Measurements from ENCODE around the gene RNASEL.

The RNASEL gene

DNA sequence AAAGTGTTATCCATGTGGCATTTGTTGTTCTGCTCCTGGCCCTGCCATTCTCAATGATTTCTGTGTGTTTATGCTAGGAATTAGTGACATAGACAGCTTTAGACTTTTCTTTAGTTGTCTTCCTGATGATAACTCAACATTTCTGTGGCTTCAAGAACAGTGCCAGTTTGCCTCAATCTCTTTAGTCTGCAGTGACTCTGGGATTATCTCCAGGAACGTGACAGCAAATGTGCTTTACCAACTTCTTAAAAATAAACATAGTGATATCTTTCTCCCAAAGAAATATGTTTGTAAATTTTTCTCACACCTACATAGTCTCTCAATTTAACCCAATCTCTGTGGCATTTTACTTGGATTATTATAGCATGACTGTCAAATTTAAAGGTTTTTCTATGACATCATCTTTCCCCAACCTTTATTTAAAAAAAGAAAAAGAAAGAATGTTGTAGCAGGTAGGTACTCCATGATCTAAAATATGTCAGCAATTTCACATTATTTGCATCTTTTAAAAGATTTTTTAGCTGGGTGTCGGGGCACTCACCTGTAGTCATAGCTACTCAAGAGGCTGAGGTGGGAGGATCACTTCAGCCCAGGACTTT is 24.6 kb downstream of the RNASEL start:
- no peak for DNase-seq (ENCODE audit: low read depth)
- TF ChIP-seq, protein P1, sequence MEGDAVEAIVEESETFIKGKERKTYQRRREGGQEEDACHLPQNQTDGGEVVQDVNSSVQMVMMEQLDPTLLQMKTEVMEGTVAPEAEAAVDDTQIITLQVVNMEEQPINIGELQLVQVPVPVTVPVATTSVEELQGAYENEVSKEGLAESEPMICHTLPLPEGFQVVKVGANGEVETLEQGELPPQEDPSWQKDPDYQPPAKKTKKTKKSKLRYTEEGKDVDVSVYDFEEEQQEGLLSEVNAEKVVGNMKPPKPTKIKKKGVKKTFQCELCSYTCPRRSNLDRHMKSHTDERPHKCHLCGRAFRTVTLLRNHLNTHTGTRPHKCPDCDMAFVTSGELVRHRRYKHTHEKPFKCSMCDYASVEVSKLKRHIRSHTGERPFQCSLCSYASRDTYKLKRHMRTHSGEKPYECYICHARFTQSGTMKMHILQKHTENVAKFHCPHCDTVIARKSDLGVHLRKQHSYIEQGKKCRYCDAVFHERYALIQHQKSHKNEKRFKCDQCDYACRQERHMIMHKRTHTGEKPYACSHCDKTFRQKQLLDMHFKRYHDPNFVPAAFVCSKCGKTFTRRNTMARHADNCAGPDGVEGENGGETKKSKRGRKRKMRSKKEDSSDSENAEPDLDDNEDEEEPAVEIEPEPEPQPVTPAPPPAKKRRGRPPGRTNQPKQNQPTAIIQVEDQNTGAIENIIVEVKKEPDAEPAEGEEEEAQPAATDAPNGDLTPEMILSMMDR (conservative IDR thresholded peaks at IDR 0.05; ENCODE audit: low read depth, low read length), result no peak
- H3K4me3 ChIP-seq (ENCODE audit: low read depth, low read length), result no peak overlapping the region

DNA sequence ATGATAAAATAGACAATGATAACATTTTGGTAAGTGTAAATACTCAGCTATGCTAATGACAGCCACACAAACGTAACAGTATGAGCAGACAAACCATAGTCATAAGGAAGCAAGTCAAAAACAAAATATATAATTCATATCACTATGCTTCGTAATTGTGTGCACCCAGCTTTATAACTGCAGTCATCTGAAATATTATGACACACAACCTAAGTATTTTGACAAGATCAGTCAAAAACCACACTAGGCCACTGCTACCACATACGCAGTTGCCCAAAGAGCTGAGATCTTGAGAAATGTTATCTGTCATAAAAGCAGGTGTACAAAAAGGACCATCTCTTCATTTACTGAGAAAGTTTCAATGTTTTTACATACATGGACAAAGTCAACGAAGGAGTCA is 26.0 kb downstream of the RNASEL start:
- H3K4me3 ChIP-seq (ENCODE audit: low read depth, low read length), result no peak overlapping the region
- TF ChIP-seq, protein P1 (conservative IDR thresholded peaks at IDR 0.05; ENCODE audit: low read depth, low read length), result no peak
- peak; percentile 22 for DNase-seq (ENCODE audit: low read depth)

DNA sequence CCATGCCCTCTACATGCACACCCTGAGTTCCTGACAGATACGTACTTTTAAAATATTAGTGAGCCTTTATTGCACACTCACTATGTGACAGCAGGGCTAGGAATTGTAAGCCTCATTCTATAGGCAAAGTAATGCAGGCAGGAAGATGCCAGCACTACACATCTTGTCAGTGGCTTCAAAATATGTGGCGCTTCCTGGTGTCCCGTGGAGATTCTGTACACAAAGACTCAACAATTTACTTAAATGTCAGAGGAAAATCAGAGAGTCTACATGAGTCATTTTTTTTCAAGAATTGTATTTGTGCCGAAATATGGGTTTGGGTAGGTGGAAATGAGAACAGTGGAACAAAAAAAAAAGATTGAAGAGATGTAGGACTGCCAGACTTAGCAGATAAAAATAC is 27.6 kb downstream of the RNASEL start:
- TF ChIP-seq, protein P1 (conservative IDR thresholded peaks at IDR 0.05; ENCODE audit: low read depth, low read length), result no peak
- DNase-seq (ENCODE audit: low read depth), result peak; percentile 33
- no peak overlapping the region for H3K4me3 ChIP-seq (ENCODE audit: low read depth, low read length)

DNA sequence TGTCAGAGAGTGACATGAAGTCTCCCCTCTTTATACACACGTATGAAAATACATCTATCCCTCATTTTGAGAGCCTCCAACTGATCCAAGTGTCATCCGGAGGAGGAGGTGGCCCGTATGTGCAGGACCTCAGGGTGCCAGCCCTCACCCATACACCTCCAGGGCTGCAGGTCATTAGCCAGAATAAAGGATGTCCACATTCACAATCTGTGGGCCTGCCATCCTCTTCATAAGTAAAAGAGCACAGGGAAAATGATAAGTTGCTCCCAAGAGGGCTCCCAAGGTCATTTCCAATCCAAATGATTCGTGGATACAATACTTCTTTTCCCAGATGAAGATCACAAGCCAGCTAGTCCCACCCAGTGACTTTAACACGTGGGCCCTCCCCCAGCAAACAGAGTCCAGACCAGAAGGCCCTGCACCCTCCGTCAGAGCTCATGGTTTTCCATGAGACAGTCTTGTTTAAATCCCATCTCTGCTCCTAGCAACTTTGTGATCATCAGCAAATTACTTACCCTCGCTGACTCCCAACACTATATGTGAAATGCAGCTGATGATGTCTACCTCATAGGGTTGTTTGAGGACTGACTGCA is 28.6 kb downstream of the RNASEL start:
- DNase-seq (ENCODE audit: low read depth), result no peak
- no peak overlapping the region for H3K4me3 ChIP-seq (ENCODE audit: low read depth, low read length)
- TF ChIP-seq, protein P1 (conservative IDR thresholded peaks at IDR 0.05; ENCODE audit: low read depth, low read length), result no peak

DNA sequence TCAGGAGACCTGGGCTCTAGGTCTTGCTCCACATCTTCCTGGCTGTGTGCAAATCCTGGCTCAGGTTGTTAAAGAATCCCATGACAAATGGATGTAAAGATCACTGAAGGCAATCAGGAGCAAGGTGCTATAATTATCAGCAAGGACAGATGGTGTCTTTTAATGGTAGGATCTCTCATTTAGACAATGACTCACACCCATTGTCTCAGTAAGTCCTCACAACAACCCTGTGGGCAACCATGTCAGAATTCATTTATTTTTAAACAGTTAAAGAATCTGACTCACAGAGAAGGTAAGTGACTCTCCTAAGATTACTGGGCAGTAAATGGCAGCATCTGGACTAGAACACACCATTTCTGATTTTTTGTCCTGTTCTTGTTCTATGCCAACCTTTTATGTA is 32.8 kb downstream of the RNASEL start:
- no peak overlapping the region for H3K4me3 ChIP-seq (ENCODE audit: low read depth, low read length)
- no peak for DNase-seq (ENCODE audit: low read depth)
- TF ChIP-seq, protein P1 (conservative IDR thresholded peaks at IDR 0.05; ENCODE audit: low read depth, low read length), result no peak

DNA sequence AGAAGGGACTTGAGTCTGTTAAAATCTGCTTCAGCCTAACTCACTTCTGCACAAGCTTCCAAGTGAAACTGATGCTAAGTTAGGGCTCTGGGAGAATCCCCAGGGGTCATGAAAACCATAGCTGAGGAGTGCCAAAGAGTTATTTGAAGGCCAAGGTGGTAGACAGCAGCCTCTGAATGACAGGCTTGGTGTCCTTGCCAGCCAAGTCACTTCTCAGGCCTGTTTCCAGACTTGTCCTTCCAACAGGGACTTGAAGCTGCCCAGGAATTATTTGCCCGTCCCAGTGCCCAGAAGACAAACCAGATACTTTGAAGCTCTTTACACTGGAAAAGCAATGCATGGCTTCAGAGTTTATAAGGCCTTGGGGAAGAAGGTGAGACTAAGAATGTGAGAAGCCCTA is 33.6 kb downstream of the RNASEL start:
- DNase-seq (ENCODE audit: low read depth), result no peak
- TF ChIP-seq, protein P1 (conservative IDR thresholded peaks at IDR 0.05; ENCODE audit: low read depth, low read length), result no peak
- H3K4me3 ChIP-seq (ENCODE audit: low read depth, low read length), result no peak overlapping the region

DNA sequence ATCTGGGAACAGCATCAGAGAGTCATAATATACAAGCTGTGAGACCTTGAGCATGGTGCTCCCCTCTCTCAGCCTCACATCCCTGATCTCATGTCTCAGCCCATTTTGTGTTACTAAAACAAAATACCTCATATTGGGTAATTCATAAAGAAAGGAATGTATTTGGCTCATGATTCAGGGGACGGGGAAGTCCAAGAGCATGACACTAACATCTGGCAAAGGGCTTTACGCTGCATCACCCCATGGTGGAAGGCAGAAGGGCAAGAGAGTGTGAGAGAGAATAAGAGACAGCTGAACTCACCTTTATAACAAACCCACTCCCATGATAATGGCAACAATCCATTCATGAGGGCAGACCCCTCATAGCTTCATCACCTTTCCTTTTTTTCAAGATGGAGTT is 36.5 kb downstream of the RNASEL start:
- DNase-seq (ENCODE audit: low read depth), result peak; percentile 26
- no peak overlapping the region for H3K4me3 ChIP-seq (ENCODE audit: low read depth, low read length)
- TF ChIP-seq, protein P1 (conservative IDR thresholded peaks at IDR 0.05; ENCODE audit: low read depth, low read length), result no peak
